Chondrocyte (in vitro differentiated cells): ENCODE data around the gene PICK1. TPM values are rescaled to one million over a fixed set of nuclear protein-coding genes. Genes with fewer than 3 reads are reported as not detected.
A peak's percentile ranks its signal among the peaks of the same experiment; 100 is the strongest.

Source experiments
- DNase-seq: peaks from one replicate; pipeline ENCODE4 v3.0.0; 2021; ENCODE audit warnings: mixed read lengths, low spot score
- H3K27ac Mint-ChIP-seq: one replicate; pipeline ENCODE4 v1.8.0; 2021; ENCODE audit warnings: mild to moderate bottlenecking, moderate library complexity, mixed read lengths; ENCODE audit not compliant: unreplicated experiment
- H3K27me3 Mint-ChIP-seq: 2 replicates; pipeline ENCODE4 v1.8.0; 2021; ENCODE audit warnings: low read depth, mixed read lengths
- H3K36me3 Mint-ChIP-seq: 2 replicates; pipeline ENCODE4 v1.8.0; 2021; ENCODE audit warnings: low read depth, mixed read lengths
- H3K4me1 Mint-ChIP-seq: 2 replicates; pipeline ENCODE4 v1.8.0; 2021; ENCODE audit warnings: low read depth, mild to moderate bottlenecking, mixed read lengths
- H3K4me3 Mint-ChIP-seq: one replicate; pipeline ENCODE4 v1.8.0; 2021; ENCODE audit warnings: mild to moderate bottlenecking, moderate library complexity, mixed read lengths; ENCODE audit not compliant: unreplicated experiment
- H3K9me3 Mint-ChIP-seq: 2 replicates; pipeline ENCODE4 v1.8.0; 2021; ENCODE audit warnings: low read depth, mixed read lengths
- CTCF ChIP-seq: fragments of 200-600 bp; sonication (generic); IDR thresholded peaks from 2 replicates; pipeline ENCODE4 v1.5.0; 2021; ENCODE audit warnings: antibody characterized with exemption, mild to moderate bottlenecking, moderate library complexity
- total RNA-seq: library from RNA; stranded (reverse); gene quantifications from 3 replicates; pipeline ENCODE4 v1.2.1, GENCODE V29; 2021

Gene PICK1
- total RNA-seq, 1 donor from 2014 or later = 13.5 TPM

GRCh38 chr22:38069372-38070249 is 12.4 kb downstream of the PICK1 start:
- TF ChIP-seq CTCF = peak; percentile 99
- Mint-ChIP-seq H3K4me1 (peaks cover 24% of the 10 kb centered on the region), H3K27me3 (no peaks in the 10 kb centered on the region), H3K27ac (peak overlapping the region; percentile 97), H3K36me3 (peaks cover 14% of the 10 kb centered on the region), H3K4me3 (peak overlapping the region; percentile 51), H3K9me3 (no peaks in the 10 kb centered on the region)
- no peak for DNase-seq

- TF ChIP-seq CTCF = no peak
- H3K27ac Mint-ChIP-seq = peak overlapping the region; percentile 97
- H3K9me3 Mint-ChIP-seq = no peaks in the 10 kb centered on the region
- no peaks in the 10 kb centered on the region for H3K27me3 Mint-ChIP-seq
- no peak for DNase-seq
- H3K4me3 Mint-ChIP-seq = no peak overlapping the region
- H3K36me3 Mint-ChIP-seq = peaks cover 10% of the 10 kb centered on the region
- peaks cover 24% of the 10 kb centered on the region for H3K4me1 Mint-ChIP-seq
Observed at GRCh38 chr22:38070250-38070921, 13.2 kb downstream of the PICK1 start.

- Mint-ChIP-seq H3K27ac (no peak overlapping the region), H3K9me3 (no peaks in the 10 kb centered on the region), H3K4me1 (peaks cover 24% of the 10 kb centered on the region), H3K27me3 (no peaks in the 10 kb centered on the region), H3K36me3 (peaks cover 8% of the 10 kb centered on the region), H3K4me3 (no peak overlapping the region)
- DNase-seq = no peak
- TF ChIP-seq CTCF = no peak
Observed at GRCh38 chr22:38071421-38072321, 14.5 kb downstream of the PICK1 start.

GRCh38 chr22:38072322-38073149 is 15.3 kb downstream of the PICK1 start:
- Mint-ChIP-seq H3K9me3 (no peaks in the 10 kb centered on the region), H3K4me3 (no peak overlapping the region), H3K36me3 (peaks cover 6% of the 10 kb centered on the region), H3K4me1 (peaks cover 24% of the 10 kb centered on the region), H3K27me3 (no peaks in the 10 kb centered on the region), H3K27ac (no peak overlapping the region)
- no peak for DNase-seq
- no peak for TF ChIP-seq CTCF
